PC-9 (cell line): ENCODE data around the gene CPNE9.

Experiments used
- EZH2 ChIP-seq: fragments of 200-600 bp; sonication (generic); IDR thresholded peaks from 2 replicates; pipeline ENCODE4 v1.8.0; 2017; ENCODE audit warnings: antibody characterized with exemption, low read depth
- TF ChIP-seq, protein P1 (sequence below): fragments of 200-600 bp; sonication (generic); conservative IDR thresholded peaks from 2 replicates; pipeline ENCODE4 v1.6.1; 2017; ENCODE audit warnings: mixed run types, antibody characterized with exemption, mild to moderate bottlenecking, moderate library complexity

- TF ChIP-seq EZH2: no peak
- TF ChIP-seq, protein P1, sequence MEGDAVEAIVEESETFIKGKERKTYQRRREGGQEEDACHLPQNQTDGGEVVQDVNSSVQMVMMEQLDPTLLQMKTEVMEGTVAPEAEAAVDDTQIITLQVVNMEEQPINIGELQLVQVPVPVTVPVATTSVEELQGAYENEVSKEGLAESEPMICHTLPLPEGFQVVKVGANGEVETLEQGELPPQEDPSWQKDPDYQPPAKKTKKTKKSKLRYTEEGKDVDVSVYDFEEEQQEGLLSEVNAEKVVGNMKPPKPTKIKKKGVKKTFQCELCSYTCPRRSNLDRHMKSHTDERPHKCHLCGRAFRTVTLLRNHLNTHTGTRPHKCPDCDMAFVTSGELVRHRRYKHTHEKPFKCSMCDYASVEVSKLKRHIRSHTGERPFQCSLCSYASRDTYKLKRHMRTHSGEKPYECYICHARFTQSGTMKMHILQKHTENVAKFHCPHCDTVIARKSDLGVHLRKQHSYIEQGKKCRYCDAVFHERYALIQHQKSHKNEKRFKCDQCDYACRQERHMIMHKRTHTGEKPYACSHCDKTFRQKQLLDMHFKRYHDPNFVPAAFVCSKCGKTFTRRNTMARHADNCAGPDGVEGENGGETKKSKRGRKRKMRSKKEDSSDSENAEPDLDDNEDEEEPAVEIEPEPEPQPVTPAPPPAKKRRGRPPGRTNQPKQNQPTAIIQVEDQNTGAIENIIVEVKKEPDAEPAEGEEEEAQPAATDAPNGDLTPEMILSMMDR: no peak
These were observed 41.9 kb downstream of the CPNE9 start for GRCh38 chr3:9745521-9745920.
